Left lung (tissue), 10 donors: Measurements from ENCODE around the gene KCNT1. TPM values are rescaled to one million over a fixed set of nuclear protein-coding genes. Genes with fewer than 3 reads are reported as not detected.

Source experiments
- ATAC-seq: fragments of 200-7000 bp; cut with Tn5 transposase; one replicate; pipeline ENCODE4 v1.9.1; 2020; ENCODE audit warnings: moderate library complexity
- DNase-seq, 4 donors: peaks; one replicate each; pipeline ENCODE4 v3.0.0-alpha.2; 2013 to 2020
- H3K27ac ChIP-seq, 2 donors: fragments of 200-600 bp; sonication (generic) in 1 of 2; one replicate each; pipeline versions ENCODE4 v1.5.0 to v1.8.0; 2020 to 2021
- H3K27me3 ChIP-seq, 2 donors: fragments of 200-600 bp; sonication (generic) in 1 of 2; one replicate each; pipeline versions ENCODE4 v1.5.0 to v1.8.0; 2020 to 2021
- H3K36me3 ChIP-seq, 2 donors: fragments of 200-600 bp; sonication (generic) in 1 of 2; one replicate each; pipeline versions ENCODE4 v1.5.0 to v1.8.0; 2020 to 2021
- H3K4me1 ChIP-seq, 2 donors: fragments of 200-600 bp; one replicate each; pipeline ENCODE4 v1.8.0; 2021
- H3K4me3 ChIP-seq, 2 donors: fragments of 200-600 bp; sonication (generic) in 1 of 2; one replicate each; pipeline versions ENCODE4 v1.5.0 to v1.8.0; 2020 to 2021; ENCODE audit warnings: mild to moderate bottlenecking in 1 of 2
- H3K9me3 ChIP-seq, 2 donors: fragments of 200-600 bp; sonication (generic) in 1 of 2; one replicate each; pipeline versions ENCODE4 v1.5.0 to v1.8.0; 2020 to 2021
- intact Hi-C, 2 donors: fragments of 100-400 bp; cut with DNase I; formaldehyde crosslinking; loops; one replicate each; pipeline versions ENCODE4 v1.11.2 to v1.14.2; 2022
- polyA plus RNA-seq, 6 donors: library from polyadenylated mRNA; unstranded; fragments of 120-200 nt; gene quantifications; one replicate each; pipeline ENCODE4 v1.2.1, GENCODE V29; 2013; ENCODE audit not compliant: insufficient read length in 6 of 6
- total RNA-seq, 2 donors: library from RNA; stranded (reverse); fragmentation: NEBNext Ultra II Directional; extraction: Animal tissue kit (Norgen Biotek cat#: 25700); gene quantifications; one replicate each; pipeline ENCODE4 v1.2.1, GENCODE V29; 2021
- TF ChIP-seq, protein P1 (sequence below), 2 donors: fragments of 200-600 bp; sonication (generic) in 1 of 2; IDR thresholded peaks; one replicate each; pipeline versions ENCODE4 v1.5.0 to v1.8.0; 2021; ENCODE audit warnings: antibody characterized with exemption in 2 of 2
- donor health status: DM: no; HTN: yes; CAD: no.
- donor health status: DM: no; HTN: no; CAD: no.

KCNT1 gene
- total and polyA plus RNA-seq, 8 donors: 0.26 to 0.89 (median 0.41) TPM

DNA sequence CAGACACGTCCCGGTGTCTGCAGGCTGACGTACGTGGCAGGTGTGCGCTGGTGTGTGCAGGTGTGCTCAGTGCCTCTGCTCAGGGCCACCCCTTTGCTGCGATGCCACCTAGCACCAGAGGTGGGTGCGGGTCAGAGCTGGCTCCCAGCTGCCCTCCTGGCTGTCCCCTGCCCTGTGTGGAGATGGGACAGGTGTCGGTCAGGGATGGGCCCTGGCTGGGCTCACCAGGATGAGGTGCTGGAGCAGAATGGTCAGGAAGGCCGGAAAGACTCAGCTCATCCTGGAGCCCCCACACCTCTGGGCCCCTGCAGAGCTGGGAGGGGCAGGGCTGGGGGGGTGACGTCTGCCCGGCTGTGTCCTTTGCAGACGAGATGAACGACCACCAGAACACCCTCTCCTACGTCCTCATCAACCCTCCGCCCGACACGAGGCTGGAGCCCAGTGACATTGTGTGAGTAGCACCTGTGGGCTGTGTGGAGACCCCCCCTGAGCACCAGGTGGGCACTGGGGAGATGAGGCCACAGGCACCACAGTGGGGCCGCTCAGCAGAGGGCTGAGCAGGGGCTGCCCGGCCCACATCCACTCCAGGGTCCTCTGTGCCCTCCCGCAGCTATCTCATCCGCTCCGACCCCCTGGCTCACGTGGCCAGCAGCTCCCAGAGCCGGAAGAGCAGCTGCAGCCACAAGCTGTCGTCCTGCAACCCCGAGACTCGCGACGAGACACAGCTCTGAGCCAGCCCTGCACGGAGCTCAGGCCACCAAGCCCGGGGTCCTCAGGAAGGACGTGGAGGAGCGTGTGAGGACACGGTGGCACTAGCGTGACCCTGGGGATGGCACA lies 89.7 kb downstream of the KCNT1 start:
- no peaks in the 10 kb centered on the region for H3K9me3 ChIP-seq
- TF ChIP-seq, protein P1, sequence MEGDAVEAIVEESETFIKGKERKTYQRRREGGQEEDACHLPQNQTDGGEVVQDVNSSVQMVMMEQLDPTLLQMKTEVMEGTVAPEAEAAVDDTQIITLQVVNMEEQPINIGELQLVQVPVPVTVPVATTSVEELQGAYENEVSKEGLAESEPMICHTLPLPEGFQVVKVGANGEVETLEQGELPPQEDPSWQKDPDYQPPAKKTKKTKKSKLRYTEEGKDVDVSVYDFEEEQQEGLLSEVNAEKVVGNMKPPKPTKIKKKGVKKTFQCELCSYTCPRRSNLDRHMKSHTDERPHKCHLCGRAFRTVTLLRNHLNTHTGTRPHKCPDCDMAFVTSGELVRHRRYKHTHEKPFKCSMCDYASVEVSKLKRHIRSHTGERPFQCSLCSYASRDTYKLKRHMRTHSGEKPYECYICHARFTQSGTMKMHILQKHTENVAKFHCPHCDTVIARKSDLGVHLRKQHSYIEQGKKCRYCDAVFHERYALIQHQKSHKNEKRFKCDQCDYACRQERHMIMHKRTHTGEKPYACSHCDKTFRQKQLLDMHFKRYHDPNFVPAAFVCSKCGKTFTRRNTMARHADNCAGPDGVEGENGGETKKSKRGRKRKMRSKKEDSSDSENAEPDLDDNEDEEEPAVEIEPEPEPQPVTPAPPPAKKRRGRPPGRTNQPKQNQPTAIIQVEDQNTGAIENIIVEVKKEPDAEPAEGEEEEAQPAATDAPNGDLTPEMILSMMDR (IDR thresholded peaks at IDR 0.05): no peak
- H3K27ac ChIP-seq: no peak overlapping the region
- ATAC-seq (no peak), DNase-seq (peak in 1 of 4 donors; percentile 57)
- H3K4me3 ChIP-seq: no peak overlapping the region
- peaks cover 0 to 52% of the 10 kb centered on the region in 2 donors for H3K27me3 ChIP-seq
- H3K36me3 ChIP-seq: no peaks in the 10 kb centered on the region
- no peaks in the 10 kb centered on the region for H3K4me1 ChIP-seq
- intact Hi-C loops: no loop called here

DNA sequence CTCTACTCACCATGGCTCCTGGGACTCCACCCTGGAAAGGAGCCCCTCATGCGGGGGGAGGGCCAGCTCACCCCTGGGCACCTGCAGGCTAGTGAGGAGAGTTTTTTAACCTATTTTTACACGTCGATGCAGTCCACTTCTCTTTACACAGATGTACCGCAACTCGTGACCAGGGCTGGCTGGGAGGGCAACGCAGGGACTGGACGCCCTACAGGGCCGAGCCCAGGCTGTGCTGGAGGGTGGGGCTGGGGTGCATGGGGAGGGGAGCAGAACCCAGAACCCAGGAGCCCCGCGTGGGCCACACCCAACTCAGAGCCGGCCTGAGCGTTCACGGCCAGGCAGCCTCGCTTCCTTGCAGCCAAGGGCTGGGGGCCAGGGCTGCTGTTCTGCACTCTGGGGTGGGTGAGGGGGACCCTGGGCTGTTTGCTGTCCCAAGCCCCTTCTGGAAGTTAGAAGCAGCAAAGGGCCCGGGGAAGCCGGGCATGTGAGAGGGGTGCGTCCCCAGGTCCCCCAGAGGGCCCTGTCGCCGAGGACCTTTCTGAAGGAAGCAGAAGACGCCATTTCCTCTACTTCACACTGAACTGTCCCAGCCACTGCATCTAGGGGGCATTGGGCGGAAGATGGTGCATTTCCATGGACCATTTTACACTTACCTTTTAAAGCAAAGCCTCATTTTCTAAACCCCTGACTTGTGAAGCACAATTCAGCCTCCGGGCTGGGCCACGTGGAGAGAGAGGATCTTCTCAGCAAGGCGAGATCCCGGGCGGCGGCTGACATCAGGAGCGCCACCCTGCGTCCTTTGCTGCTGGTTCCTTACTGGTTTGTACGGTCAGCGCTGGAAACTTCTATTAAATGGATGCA lies 90.5 kb downstream of the KCNT1 start:
- Histone ChIP-seq H3K27ac (no peak overlapping the region), H3K27me3 (peaks cover 0 to 52% of the 10 kb centered on the region in 2 donors), H3K9me3 (no peaks in the 10 kb centered on the region), H3K36me3 (no peaks in the 10 kb centered on the region), H3K4me3 (no peak overlapping the region), H3K4me1 (no peaks in the 10 kb centered on the region)
- TF ChIP-seq, protein P1 (IDR thresholded peaks at IDR 0.05): no peak
- ATAC-seq (no peak), DNase-seq (peak in 1 of 4 donors; percentile 64)
- intact Hi-C loops: no loop called here

DNA sequence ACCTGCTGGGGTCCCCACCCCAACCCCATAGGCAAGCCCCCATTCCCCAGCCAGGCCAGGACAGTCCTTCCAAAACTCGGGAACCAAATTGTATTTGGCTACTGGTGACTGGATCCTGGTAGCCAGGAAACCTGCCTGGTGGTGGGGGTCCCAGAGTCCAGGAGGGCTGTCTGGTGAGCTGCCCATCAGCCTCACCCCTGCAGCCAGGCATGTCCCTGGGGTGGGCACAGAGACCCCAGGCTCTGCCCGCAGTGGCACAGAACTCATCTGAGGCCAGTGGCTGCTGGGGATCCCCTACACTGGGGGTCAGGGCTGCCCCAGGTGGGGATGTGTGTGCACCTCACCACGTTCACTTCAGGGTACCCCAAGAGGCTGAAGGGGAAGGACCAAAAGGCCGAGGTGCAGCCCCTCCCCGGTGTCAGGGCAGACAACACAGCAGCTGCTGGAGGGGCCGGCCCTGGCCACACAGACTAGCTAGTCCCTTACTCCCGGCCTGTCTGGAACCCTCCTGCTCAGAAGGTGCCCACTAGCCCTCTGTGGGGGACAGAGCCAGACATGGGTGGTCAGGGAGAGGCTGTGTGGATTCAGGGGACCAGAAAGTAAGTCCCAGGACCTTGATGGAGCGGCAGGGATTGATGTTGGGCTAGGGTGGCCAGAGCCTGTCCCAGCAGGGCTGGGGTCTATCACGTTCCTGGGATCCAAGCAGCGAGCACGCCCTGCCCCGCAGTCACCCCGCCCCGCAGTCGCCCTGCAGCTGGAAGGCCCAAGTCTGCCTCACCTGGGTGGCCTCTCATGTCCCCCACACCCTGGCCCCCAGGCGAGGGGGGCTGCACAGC lies 91.5 kb downstream of the KCNT1 start:
- Histone ChIP-seq H3K36me3 (no peaks in the 10 kb centered on the region), H3K27ac (no peak overlapping the region), H3K27me3 (peaks cover 0 to 46% of the 10 kb centered on the region in 2 donors), H3K4me1 (no peaks in the 10 kb centered on the region), H3K9me3 (no peaks in the 10 kb centered on the region), H3K4me3 (no peak overlapping the region)
- TF ChIP-seq, protein P1 (IDR thresholded peaks at IDR 0.05): no peak
- DNase-seq (peak in 1 of 4 donors; percentile 70), ATAC-seq (no peak)
- intact Hi-C loops: no loop called here

DNA sequence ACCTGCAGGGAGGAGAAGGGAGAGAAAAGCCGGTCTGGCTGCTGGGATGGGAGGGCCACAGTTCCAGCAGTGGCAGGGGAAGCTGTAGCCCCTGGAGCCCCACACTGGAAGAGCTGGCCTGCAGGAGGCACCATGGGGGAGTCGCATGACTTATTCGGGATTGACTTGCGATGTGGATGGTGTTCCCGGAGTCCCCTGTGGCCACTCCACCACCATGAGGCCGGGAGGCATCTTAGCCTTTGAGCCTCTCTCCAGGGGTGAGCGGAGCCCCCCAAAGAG lies 92.0 kb downstream of the KCNT1 start:
- intact Hi-C loops: no loop called here
- H3K4me3 ChIP-seq: no peak overlapping the region
- no peak for ATAC-seq
- H3K27ac ChIP-seq: no peak overlapping the region
- H3K9me3 ChIP-seq: no peaks in the 10 kb centered on the region
- no peaks in the 10 kb centered on the region for H3K36me3 ChIP-seq
- TF ChIP-seq, protein P1 (IDR thresholded peaks at IDR 0.05): no peak
- DNase-seq: peak in 1 of 4 donors; percentile 73
- H3K27me3 ChIP-seq: peaks cover 0 to 40% of the 10 kb centered on the region in 2 donors
- no peaks in the 10 kb centered on the region for H3K4me1 ChIP-seq
